SK-N-SH (cell line): ENCODE results near the gene ASIC2.

Experiments used
- CTCF ChIP-seq: fragments of 200-600 bp; sonication (generic); IDR thresholded peaks from 2 replicates; pipeline ENCODE4 v1.6.1; 2017; ENCODE audit warnings: antibody characterized with exemption, mild to moderate bottlenecking, moderate library complexity
- EP300 ChIP-seq, 2 experiments: IDR thresholded peaks; 2 replicates each; pipeline versions ENCODE4 v1.4.0 to v1.6.1; 2012; ENCODE audit warnings: borderline replicate concordance in 1 of 2, low read depth in 1 of 2, low read length in 1 of 2
- EZH2phosphoT487 ChIP-seq: fragments of 200-600 bp; sonication (generic); IDR thresholded peaks from 2 replicates; pipeline ENCODE4 v1.6.1; 2017; ENCODE audit warnings: low read depth, mixed run types, mild to moderate bottlenecking, antibody characterized with exemption, moderate library complexity, borderline replicate concordance
- FOSL2 ChIP-seq: IDR thresholded peaks from 2 replicates; pipeline ENCODE4 v1.4.0; 2012; ENCODE audit warnings: low read depth, mild to moderate bottlenecking, moderate library complexity, borderline replicate concordance
- FOXJ3 ChIP-seq: sonication (generic); formaldehyde crosslinking; IDR thresholded peaks from 2 replicates; pipeline ENCODE4 v1.5.1; 2020; ENCODE audit warnings: mild to moderate bottlenecking, missing genetic modification reagents
- FOXM1 ChIP-seq: IDR thresholded peaks from 2 replicates; pipeline ENCODE4 v1.4.0; 2012; ENCODE audit warnings: low read depth, mild to moderate bottlenecking
- MXI1 ChIP-seq: IDR thresholded peaks from 2 replicates; pipeline ENCODE4 v1.6.1; 2012; ENCODE audit warnings: mild to moderate bottlenecking, low read depth, low read length, improper control_type of control experiment
- NRF1 ChIP-seq: IDR thresholded peaks from 2 replicates; pipeline ENCODE4 v1.6.1; 2012; ENCODE audit warnings: low read depth, mild to moderate bottlenecking, low read length
- POLR2AphosphoS5 ChIP-seq: IDR thresholded peaks from 2 replicates; pipeline ENCODE4 v1.6.1; 2012; ENCODE audit warnings: low read depth, low read length
- RCOR1 ChIP-seq: fragments of 150-350 bp; IDR thresholded peaks from 2 replicates; pipeline ENCODE4 v1.6.1; 2017; ENCODE audit warnings: antibody characterized with exemption, low read length
- TAF1 ChIP-seq: IDR thresholded peaks from 2 replicates; pipeline ENCODE4 v1.6.1; 2012; ENCODE audit warnings: low read depth, mild to moderate bottlenecking, low read length, moderate library complexity, borderline replicate concordance
- TCF12 ChIP-seq: IDR thresholded peaks from 2 replicates; pipeline ENCODE4 v1.4.0; 2012
- USF1 ChIP-seq: IDR thresholded peaks from 2 replicates; pipeline ENCODE4 v1.4.0; 2012; ENCODE audit warnings: low read depth, borderline replicate concordance
- USF2 ChIP-seq: fragments of 150-350 bp; IDR thresholded peaks from 2 replicates; pipeline ENCODE4 v1.6.1; 2017; ENCODE audit warnings: antibody characterized with exemption, low read length, low read depth, borderline replicate concordance

- TF ChIP-seq MXI1 = no peak
- no peak for TF ChIP-seq FOXM1
- TF ChIP-seq CTCF = no peak
- no peak for TF ChIP-seq EP300 (IDR thresholded peaks at IDR 0.05; ENCODE audit: borderline replicate concordance in 1 of 2, low read depth in 1 of 2, low read length in 1 of 2)
- TF ChIP-seq USF1 = no peak
- no peak for TF ChIP-seq RCOR1
- TF ChIP-seq POLR2AphosphoS5 = no peak
- TF ChIP-seq NRF1 = no peak
- TF ChIP-seq TAF1 = no peak
- TF ChIP-seq TCF12 = no peak
- no peak for TF ChIP-seq EZH2phosphoT487
- no peak for TF ChIP-seq USF2
- no peak for TF ChIP-seq FOXJ3 (CRISPR knock-in tag)
- TF ChIP-seq FOSL2 = no peak
Measured at GRCh38 chr17:33318241-33318640, 25.1 kb upstream of the ASIC2 start.
